K562 (cell line): ENCODE measurements around the gene USP32. TPM values are rescaled to one million over a fixed set of nuclear protein-coding genes. Genes with fewer than 3 reads are reported as not detected.
A peak's percentile ranks its signal among the peaks of the same experiment; 100 is the strongest.

Experiments used
- ATF7 ChIP-seq: fragments of 450-650 bp; IDR thresholded peaks from 2 replicates; pipeline ENCODE4 v1.7.1; 2014; ENCODE audit warnings: mild to moderate bottlenecking, moderate library complexity
- BMI1 ChIP-seq: fragments of 150-350 bp; IDR thresholded peaks from 2 replicates; pipeline ENCODE4 v1.6.1; 2014; ENCODE audit warnings: low read length
- BRD9 ChIP-seq: fragments of 450-650 bp; IDR thresholded peaks from 2 replicates; pipeline ENCODE4 v1.6.1; 2018; ENCODE audit warnings: low read depth; ENCODE audit not compliant: partially characterized antibody
- CEBPG ChIP-seq, 3 experiments: fragments of 200-800 bp in 1 of 3; sonication (Bioruptor generic) in 1 of 3; sonication (generic) in 1 of 3; formaldehyde crosslinking in 1 of 3; IDR thresholded peaks in 2 of 3; conservative IDR thresholded peaks in 1 of 3; 2 replicates each; pipeline versions ENCODE4 v1.6.1 to v1.8.0; 2016 to 2022; ENCODE audit warnings: missing compliant biosample characterization in 2 of 3, missing genetic modification characterization in 2 of 3, mild to moderate bottlenecking in 1 of 3, missing genetic modification reagents in 1 of 3
- CTBP1 ChIP-seq: fragments of 450-650 bp; IDR thresholded peaks from 2 replicates; pipeline ENCODE4 v1.6.1; 2016; ENCODE audit warnings: borderline replicate concordance
- E2F3 ChIP-seq: fragments of 250-450 bp; sonication (Bioruptor Pico); IDR thresholded peaks from 2 replicates; pipeline ENCODE4 v1.4.0; 2020; ENCODE audit warnings: mild to moderate bottlenecking
- EP300 ChIP-seq: IDR thresholded peaks from 2 replicates; pipeline ENCODE4 v1.6.1; 2012; ENCODE audit warnings: low read length, improper control_type of control experiment
- ETV6 ChIP-seq, 3 experiments: fragments of 150-350 bp in 1 of 3; sonication (generic) in 1 of 3; formaldehyde crosslinking in 1 of 3; IDR thresholded peaks; 2 replicates each; pipeline versions ENCODE4 v1.6.1 to v1.8.0; 2014 to 2022; ENCODE audit warnings: borderline replicate concordance in 2 of 3, low read depth in 2 of 3, antibody characterized with exemption in 1 of 3, low read length in 1 of 3, mild to moderate bottlenecking in 1 of 3, missing genetic modification reagents in 1 of 3
- HBP1 ChIP-seq: fragments of 450-650 bp; formaldehyde crosslinking; IDR thresholded peaks from 2 replicates; pipeline ENCODE4 v1.4.0; 2022; ENCODE audit warnings: missing genetic modification characterization
- IRF9 ChIP-seq: fragments of 450-650 bp; IDR thresholded peaks from 2 replicates; pipeline ENCODE4 v1.6.1; 2016; ENCODE audit warnings: missing biosample characterization, missing genetic modification characterization
- MED1 ChIP-seq: sonication (generic); formaldehyde crosslinking; IDR thresholded peaks from 2 replicates; pipeline ENCODE4 v1.8.1; 2023; ENCODE audit warnings: missing genetic modification reagents, borderline replicate concordance
- MTA3 ChIP-seq: fragments of 450-650 bp; formaldehyde crosslinking; IDR thresholded peaks from 2 replicates; pipeline ENCODE4 v1.6.1; 2017; ENCODE audit warnings: mild to moderate bottlenecking, borderline replicate concordance
- NBN ChIP-seq: fragments of 450-650 bp; IDR thresholded peaks from 2 replicates; pipeline ENCODE4 v1.6.1; 2016; ENCODE audit warnings: low read depth, mild to moderate bottlenecking
- NFIC ChIP-seq: fragments of 450-650 bp; IDR thresholded peaks from 2 replicates; pipeline ENCODE4 v1.6.1; 2017; ENCODE audit warnings: mild to moderate bottlenecking, inconsistent platforms
- SMARCA4 ChIP-seq: fragments of 450-650 bp; IDR thresholded peaks from 2 replicates; pipeline ENCODE4 v1.6.1; 2016
- SMARCC2 ChIP-seq: fragments of 450-650 bp; IDR thresholded peaks from 2 replicates; pipeline ENCODE4 v1.6.1; 2017; ENCODE audit warnings: antibody characterized with exemption, moderate library complexity, mild to moderate bottlenecking, low read depth
- SOX6 ChIP-seq: fragments of 450-650 bp; IDR thresholded peaks from 2 replicates; pipeline ENCODE4 v1.6.1; 2014; ENCODE audit warnings: mild to moderate bottlenecking
- SPI1 ChIP-seq: IDR thresholded peaks from 2 replicates; pipeline ENCODE4 v1.6.1; 2011; ENCODE audit warnings: low read depth, low read length, control low read depth, borderline replicate concordance
- SREBF1 ChIP-seq: fragments of 150-350 bp; IDR thresholded peaks from 2 replicates; pipeline ENCODE4 v1.6.1; 2014; ENCODE audit warnings: antibody characterized with exemption, low read depth, low read length, borderline replicate concordance
- SRSF3 ChIP-seq: fragments of 200-400 bp; formaldehyde crosslinking; IDR thresholded peaks from 2 replicates; pipeline ENCODE4 v1.6.1; 2016; ENCODE audit warnings: mild to moderate bottlenecking, low read length, moderate library complexity; ENCODE audit not compliant: insufficient read depth
- TBP ChIP-seq: optimal IDR thresholded peaks from 2 replicates; pipeline ENCODE3; 2011; ENCODE audit warnings: low read depth, low read length, improper control_type of control experiment
- ZBTB1 ChIP-seq: sonication (generic); formaldehyde crosslinking; IDR thresholded peaks from 2 replicates; pipeline ENCODE4 v1.8.1; 2023; ENCODE audit warnings: missing genetic modification reagents, low read depth, mild to moderate bottlenecking, borderline replicate concordance
- ZNF143 ChIP-seq: sonication (generic); formaldehyde crosslinking; IDR thresholded peaks from 2 replicates; pipeline ENCODE4 v1.9.0; 2022; ENCODE audit warnings: mild to moderate bottlenecking, missing genetic modification reagents
- ZNF217 ChIP-seq: sonication (generic); formaldehyde crosslinking; IDR thresholded peaks from 2 replicates; pipeline ENCODE4 v1.8.0; 2022; ENCODE audit warnings: mild to moderate bottlenecking, missing genetic modification reagents
- ZNF232 ChIP-seq: sonication (generic); formaldehyde crosslinking; IDR thresholded peaks from 2 replicates; pipeline ENCODE4 v1.8.0; 2022; ENCODE audit warnings: mild to moderate bottlenecking, missing genetic modification reagents
- ZNF347 ChIP-seq: fragments of 450-650 bp; formaldehyde crosslinking; IDR thresholded peaks from 2 replicates; pipeline ENCODE4 v1.4.0; 2020; ENCODE audit warnings: low read depth, mild to moderate bottlenecking, moderate library complexity
- ZNF57 ChIP-seq: fragments of 450-650 bp; formaldehyde crosslinking; IDR thresholded peaks from 2 replicates; pipeline ENCODE4 v1.4.0; 2020; ENCODE audit warnings: mild to moderate bottlenecking, moderate library complexity
- ZNF780A ChIP-seq: fragments of 250-450 bp; sonication (Bioruptor Pico); IDR thresholded peaks from 2 replicates; pipeline ENCODE4 v1.5.0; 2021; ENCODE audit warnings: mild to moderate bottlenecking
- polyA plus RNA-seq, 8 experiments: library from polyadenylated mRNA; depleted of rRNA in 4 of 8; stranded (reverse) in 5 of 8; unstranded in 3 of 8; fragments of >200 nt; fragmentation: Nextera tagmentation in 2 of 8; fragmentation: Illumina TruSeq in 1 of 8; extraction: Ambion mirVana in 2 of 8; extraction: Trizol in 1 of 8; gene quantifications; 2 replicates each; pipeline versions ENCODE4 v1.2.1 to v1.2.3, GENCODE V29; 2011 to 2014; ENCODE audit warnings: inconsistent platforms in 1 of 8, missing spikeins in 1 of 8
- total RNA-seq, 7 experiments: library from RNA; depleted of rRNA in 6 of 7; stranded (reverse); fragments of >200 nt in 6 of 7; fragmentation: Illumina TruSeq in 2 of 7; extraction: Trizol in 2 of 7; gene quantifications; 2 replicates each; pipeline versions ENCODE4 v1.2.1 to v1.2.3, GENCODE V29; 2011 to 2021; ENCODE audit warnings: low replicate concordance in 1 of 7

Gene USP32
- total and polyA plus RNA-seq, 9 of the 15 experiments (the other 6 are each of a cell fraction or from before 2014, with no cell fraction given): 18.0 to 69.3 (median 47.1) TPM

- TF ChIP-seq ZNF232 (no peak), HBP1 (CRISPR knock-in tag) (no peak), E2F3 (CRISPR knock-in tag) (no peak), BRD9 (no peak), CTBP1 (peak; percentile 68), BMI1 (no peak), SREBF1 (no peak), ZNF143 (CRISPR knock-in tag) (no peak), ATF7 (peak; percentile 68), SOX6 (peak; percentile 36; the same call in 1 of the 2 replicates), SMARCA4 (peak; percentile 63), ZNF780A (CRISPR knock-in tag) (no peak), TBP (no peak), SPI1 (peak; percentile 83; the same call in 1 of the 2 replicates), IRF9 (tag) (peak; percentile 43; the same call in 1 of the 2 replicates), NBN (0 out of 2 replicates have a peak, but pooled peaks have one; percentile 37), MED1 (CRISPR knock-in tag) (no peak), ETV6 (IDR thresholded peaks at IDR 0.05; ENCODE audit: borderline replicate concordance in 1 of 2, low read depth in 2 of 2, low read length in 1 of 2) (no peak), ETV6 (CRISPR knock-in tag; IDR thresholded peaks at IDR 0.05; ENCODE audit: borderline replicate concordance) (no peak), ZNF347 (CRISPR knock-in tag) (no peak), MTA3 (no peak), ZNF57 (no peak), EP300 (peak; percentile 35; the same call in 1 of the 2 replicates), NFIC (peak; percentile 53), ZNF217 (no peak), ZBTB1 (no peak), SMARCC2 (no peak), CEBPG (CRISPR knock-in tag; IDR thresholded peaks at IDR 0.05) (peak; percentile 79), CEBPG (tag; conservative IDR thresholded peaks at IDR 0.05 in 1 of 2, IDR thresholded peaks at IDR 0.05 in 1 of 2) (peak; percentile 86 to 93), SRSF3 (no peak)
Observed at GRCh38 chr17:60169921-60170817, 221.8 kb downstream of the USP32 start (continued).
